CD1c-positive myeloid dendritic cell (primary cell): ENCODE results near the gene EDEM2.
A peak's percentile ranks its signal among the peaks of the same experiment; 100 is the strongest.
"Not testable (repeated sequence)": the region's sequence is repeated elsewhere in the genome, so short reads cannot be mapped to it uniquely, and the experiment has no call there.

Experiments used
- DNase-seq: peaks from one replicate; pipeline ENCODE4 v3.0.0-alpha.2; 2016; ENCODE audit errors: extremely low spot score

The EDEM2 gene

DNA sequence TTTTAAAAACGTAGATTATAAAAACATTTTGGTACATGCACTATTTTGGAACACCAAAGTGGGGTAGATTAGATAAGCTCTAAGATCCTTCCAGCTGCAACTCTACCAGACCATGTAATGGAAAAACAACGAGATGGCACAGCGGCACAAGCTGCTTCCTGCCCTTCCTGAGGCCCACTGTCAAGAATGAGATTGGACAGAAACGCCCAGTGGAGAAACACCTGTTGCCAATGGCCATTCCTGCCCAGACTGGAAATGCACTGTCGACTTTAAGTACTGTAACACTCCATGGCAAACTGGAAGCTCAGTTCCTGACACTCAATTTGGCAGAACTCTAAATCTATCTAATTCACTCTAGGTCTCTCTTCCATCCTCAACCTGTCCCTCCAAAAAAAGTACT lies 21.4 kb downstream of the EDEM2 start:
- DNase-seq = no peak

DNA sequence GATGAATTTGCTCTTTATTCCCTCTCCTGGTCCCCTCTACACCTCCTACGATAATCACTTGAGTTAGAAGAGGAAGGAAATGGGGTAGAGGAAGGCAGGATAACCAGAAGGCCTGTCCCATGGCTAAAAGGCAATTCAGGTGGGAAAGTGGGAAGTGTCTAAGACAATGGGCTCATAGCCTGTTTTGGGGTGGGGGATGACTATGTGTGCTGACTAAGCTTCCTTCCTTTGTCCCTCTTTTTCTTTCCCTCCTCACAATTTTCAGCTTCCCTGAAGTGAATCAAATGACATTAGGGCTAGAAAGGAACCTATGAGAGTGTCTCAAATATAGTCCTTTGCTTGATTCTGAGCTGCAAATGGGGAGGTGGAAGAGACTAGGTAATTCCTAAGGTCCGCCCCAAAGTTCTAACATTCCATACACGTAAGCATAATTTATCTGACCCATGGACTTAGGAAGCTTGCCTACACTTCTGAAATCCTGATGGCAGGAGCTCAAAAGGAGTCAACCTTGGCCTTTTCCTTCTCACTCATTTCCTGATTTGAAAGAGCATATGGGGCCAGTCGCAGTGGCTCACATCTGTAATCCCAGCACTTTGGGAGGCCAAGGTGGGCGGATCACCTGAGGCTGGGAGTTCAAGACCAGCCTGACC lies 24.3 kb downstream of the EDEM2 start:
- no peak for DNase-seq

DNA sequence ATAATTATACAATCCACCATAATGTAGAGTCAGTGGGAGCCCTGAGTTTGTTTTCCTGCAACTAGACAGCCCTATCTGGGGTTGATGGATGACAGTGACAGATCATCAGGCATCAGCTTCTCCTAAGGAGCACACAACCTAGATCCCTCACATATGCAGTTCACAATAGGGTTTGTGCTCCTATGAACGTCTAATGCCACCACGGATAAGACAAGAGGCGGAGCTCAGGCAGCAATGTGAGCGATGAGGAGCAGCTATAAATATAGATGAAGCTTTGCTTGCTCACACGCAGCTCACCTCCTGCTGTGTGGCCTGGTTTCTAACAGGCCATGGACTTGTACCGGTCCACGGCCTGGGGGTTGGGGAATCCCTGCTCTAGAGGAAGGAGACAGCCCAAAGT lies 25.9 kb downstream of the EDEM2 start:
- no peak for DNase-seq

DNA sequence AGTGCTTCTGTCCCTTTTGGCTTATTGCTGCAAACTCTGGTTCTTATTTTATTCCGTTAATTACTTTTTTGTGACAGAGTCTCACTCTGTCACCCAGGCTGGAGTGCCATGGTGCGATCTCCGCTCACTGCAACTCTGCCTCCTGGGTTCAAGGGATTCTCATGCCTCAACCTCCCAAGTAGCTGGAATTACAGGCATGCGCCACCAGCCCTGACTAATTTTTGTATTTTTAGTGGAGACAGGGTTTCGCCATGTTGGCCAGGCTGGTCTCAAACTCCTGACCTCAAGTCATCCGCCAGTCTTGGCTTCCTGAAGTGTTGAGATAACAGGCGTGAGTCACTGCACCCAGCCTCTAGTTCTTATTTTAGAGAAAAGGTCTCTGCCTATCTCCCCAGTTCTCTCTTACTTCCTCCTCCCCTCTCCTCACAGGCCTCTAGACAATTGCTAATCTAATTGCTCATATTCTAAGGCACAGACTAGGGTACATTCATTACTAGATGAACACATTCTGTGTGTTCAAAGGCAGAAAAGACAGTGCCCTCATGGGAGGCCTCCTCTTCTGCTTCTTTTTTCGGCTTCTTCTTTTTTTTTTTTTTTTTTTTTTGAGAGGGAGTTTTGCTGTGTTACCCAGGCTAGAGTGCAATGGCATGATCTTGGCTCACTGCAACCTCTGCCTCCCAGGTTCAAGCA lies 27.0 kb downstream of the EDEM2 start:
- DNase-seq = peak; percentile 58

DNA sequence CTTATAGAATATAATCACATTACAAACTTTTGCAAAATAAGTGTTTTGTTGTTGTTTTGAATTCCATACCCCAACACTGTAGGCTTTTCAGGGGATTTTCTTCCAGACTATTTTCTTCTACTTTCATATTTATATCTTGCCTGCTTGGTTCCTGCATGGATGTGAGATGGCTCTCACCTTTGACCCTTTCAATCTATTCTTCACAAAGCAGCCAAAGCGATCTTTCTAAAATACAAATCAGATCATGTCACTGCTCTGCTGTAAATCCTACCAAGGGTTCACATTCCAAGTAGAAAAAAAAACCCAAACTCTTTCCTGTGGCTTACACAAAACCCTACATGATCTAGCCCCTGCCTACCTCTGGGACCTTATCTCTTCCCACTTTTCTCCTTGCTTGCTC lies 29.5 kb downstream of the EDEM2 start:
- no peak for DNase-seq

DNA sequence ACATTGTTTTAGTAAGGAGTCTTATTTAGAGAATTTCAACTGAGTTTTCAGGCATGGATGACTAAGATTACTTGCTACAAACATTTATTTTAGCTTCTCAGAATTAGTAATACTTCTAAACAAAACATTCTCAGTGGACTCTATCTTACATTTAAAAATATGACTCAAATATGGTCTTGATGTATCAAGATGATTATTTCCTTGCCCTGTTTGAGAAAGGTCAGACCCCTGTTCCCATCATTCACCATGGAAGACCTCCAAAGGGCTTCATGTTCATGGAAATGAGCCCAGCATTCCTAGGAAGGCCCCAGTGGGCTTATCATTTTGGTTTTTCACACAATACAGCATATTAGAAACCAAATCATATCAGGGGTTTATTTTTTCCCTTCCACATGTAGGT lies 29.9 kb downstream of the EDEM2 start:
- DNase-seq = no peak

DNA sequence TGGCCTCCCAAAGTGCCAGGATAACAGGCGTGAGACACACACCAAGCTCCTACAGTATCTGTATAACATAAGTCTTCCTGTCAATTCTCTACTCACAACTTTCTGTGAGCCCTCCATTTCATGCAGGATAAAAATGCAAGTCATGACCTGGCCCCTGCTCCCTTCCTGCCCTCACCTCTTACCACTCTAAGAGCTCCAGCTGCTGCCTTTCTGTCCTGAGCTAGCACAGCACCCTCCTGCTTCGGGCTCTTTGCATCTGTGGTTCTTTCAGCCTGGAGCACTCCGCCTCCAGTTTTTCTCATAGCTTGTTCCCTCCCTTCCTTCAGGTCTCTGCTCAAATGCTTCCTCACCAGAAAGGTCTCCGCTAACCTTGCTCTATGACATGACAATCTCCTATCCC lies 30.9 kb downstream of the EDEM2 start:
- no peak for DNase-seq

DNA sequence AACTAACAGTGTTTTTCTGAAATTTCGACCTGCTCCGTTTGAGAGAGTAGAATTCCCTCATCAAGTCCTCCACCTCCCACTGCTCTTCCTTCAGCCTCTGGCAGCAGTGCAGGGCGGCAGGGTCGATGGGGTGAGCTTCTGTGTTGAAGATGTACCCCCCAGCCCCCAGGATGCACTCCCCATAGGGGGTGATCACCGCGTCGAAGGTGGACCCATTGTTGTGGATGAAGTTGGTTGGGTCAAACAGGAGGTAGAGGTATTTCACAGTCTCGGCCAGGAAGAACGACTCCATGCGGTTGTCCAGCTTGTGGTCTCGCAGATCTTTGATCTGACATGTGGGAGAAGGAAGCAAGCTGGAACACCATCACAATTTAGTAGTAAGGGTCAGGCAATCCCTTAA lies 31.5 kb downstream of the EDEM2 start:
- DNase-seq = no peak

DNA sequence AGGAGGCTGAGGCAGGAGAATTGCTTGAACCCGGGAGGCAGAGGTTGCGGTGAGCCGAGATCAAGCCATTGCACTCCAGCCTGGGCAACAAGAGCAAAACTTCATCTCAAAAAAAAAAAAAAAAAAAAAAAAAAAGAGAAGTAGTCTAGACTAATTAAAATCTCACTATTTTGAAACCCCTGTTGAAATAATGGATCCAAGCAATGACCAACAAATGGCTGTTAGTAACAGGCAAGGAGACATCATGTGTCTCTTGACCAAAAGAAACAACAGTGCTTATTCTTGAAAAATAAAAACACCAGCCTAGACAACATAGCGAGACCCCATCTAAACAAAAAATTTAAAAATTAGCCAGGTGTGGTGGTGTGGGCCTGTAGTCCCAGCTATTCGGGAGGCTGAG lies 34.9 kb downstream of the EDEM2 start:
- not testable (repeated sequence) for DNase-seq

DNA sequence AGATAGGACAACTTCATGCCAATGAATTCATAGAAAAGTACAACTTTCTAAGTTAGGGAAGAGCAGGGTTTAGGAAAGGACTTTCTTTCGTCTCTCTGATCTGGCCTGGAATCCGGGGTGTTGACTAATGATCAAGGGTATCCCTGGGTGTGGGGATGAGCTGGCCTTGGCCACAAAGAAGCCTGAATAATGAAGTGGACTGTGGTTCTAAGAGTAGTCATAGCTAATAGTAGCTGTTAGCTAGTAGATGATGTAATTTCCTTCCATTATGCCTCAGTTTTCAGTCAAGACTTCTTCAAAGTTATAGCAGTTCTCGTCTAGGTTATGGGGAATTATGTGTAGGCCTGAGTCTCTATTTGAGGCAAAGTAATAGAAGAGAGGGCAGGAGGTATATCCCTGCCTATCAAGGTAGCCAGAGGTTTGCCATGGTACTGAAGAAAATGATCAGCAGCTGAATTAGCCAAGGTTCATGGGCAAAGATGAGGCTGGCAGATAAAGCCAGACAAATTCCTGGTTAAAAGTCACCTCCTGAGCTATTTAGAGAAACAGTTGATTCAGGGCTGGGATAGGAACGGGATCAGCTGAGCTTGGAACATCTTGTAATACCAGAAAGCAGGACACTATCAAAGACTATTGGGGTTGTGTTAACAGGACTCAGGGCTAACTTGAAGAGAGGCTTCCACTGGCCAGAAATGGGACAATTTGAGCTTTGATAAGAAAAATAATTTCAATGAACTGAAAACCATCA lies 35.8 kb downstream of the EDEM2 start:
- DNase-seq = no peak

DNA sequence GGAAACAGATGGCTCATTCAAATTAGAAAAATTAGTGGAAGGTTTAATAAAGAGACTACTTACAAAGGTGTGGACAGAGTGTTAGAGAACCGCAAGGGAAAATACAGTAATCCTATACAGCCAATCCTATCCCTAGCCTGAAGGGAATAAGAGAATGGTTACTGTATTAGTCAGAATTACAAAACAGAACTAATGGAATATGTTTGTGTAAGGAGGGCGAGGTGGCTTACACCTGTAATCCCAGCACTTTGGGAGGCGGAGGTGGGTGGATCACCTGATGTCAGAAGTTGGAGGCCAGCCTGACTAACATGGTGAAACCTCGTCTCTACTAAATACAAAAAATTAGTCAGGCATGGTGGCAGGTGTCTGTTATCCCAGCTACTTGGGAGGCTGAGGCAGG lies 38.2 kb downstream of the EDEM2 start:
- no peak for DNase-seq

DNA sequence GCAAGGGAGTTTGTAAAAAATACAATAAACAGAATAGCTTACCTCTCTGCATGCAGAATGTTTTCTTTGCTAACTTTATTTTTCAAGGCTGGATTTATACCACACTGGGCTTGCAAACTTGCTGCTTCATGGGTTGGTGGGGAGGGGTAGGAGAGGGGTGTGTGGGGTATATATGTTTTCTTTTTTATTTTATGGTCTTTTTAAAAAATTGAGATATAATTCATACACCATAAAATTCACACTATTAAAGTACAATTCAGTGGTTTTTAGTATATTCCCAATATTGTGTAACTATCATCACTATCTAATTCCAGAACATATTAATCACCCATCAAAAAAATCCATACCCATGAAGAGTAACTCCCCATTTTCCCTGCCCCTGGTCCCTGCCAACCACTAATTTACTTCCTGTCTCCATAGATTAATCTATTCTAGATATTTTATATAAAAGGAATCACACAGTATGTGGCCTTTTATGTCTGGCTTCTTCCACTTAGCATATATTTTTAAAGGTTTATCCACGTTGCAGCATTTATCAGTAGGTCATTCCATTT lies 40.2 kb downstream of the EDEM2 start:
- DNase-seq = no peak

DNA sequence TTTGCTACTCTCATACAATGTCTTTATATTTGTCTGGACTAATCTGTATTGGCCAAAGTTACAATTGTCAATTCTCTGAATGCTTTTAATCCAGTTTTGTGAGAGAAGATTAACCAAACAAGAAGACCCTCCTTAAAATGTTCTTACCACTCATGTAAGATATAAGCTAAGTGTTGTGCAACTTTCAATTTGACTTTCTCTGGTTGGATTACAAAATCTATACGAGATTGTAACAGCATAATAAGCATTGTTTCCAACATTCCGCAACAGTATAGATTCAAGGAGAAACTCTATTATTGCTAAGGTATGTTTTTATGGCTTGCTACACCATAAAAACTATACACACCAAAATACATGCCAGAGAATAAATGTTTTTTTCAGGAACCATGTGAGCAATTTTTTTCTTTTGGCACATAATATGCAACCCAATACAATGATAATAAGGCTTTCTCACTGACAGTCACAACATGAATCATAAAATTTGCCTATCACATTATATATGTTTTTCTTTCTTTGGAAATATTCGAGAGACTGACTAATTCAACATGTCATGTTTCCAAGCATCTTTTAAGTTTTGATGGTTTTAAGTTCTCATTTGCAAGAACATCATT lies 42.3 kb downstream of the EDEM2 start:
- no peak for DNase-seq

DNA sequence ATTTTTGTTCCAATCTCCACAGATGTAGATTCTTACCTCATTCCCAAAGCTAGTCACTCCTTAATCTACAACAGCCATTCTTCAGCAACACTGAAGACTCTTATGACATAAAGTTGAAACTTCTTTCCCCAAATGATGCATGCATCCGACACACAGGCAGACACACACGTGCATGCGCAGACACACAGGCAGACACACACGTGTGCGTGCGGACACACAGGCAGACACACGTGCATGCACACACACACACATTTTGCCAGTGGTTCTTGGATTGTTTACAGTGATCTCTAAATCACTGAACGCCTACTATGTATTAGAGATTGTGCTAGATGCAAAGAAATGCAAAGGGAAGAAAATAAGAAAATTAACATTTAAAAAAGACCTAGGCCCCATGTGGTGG lies 45.5 kb downstream of the EDEM2 start:
- DNase-seq = no peak

DNA sequence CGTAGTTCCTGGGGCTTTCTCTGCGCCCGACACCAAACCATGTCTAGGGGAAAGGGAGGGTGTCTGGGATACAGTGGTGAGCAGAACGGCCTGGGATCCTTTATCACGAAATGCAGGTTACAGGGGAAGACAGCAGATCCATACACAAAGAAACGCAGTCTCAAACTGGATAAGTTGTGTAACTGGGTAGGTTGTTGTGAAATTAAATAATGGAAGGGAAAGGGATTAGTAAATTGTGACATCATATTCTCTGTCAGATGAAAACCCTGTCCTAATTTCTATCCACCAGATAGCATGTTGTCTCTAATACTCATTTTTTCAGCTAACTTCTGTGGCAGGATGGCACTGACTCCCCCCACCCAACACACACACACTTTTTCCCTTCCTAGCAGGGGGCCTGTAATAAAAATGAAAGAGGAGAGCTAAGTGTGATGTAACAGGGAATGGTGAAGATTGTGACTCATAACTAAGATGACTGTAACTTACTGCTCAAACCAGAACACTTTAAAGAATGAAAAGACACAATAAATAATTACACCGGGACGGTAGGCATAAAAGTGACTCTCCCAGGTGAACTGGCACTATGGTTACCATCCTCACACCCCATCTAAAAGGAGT lies 53.8 kb downstream of the EDEM2 start:
- DNase-seq = no peak

DNA sequence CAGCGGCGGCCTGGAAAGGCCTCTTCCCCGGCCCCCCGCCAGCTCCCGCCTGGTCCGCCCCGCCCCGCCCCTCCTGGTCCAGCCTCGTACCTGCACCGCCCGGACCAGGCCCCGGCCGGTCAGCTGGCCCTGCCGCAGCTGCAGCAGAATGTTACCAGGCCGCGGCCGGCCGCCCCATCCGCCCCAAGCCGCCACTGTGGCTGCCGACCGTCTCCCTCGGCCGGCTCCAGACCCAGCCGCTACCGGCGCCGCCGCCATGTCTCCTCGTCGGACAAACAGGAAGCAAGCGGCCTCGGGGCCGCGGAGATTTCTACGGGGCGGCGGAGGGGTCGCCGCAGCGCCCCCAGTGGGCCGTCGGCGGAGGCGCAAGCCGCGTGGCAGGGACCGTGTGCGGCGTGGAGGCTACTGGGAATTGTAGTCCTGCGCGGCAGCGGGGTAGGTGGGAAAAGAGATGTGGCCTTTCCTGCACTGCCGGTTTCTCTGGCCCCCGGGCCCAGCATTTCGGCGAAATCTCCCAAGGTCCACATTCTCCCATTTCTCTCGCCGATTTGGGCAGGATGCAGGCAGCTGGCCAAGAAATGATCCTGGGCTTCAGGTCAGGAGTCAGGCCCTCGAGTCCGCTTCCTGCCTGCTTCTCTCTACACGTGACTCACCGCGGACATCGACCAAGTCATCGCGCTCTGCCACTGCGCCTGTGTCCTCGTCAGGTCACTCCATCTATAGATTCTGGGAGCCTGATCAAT lies 54.4 kb downstream of the EDEM2 start, which contains the start of gene TRPC4AP:
Gene TRPC4AP, minus strand, starts transcription at position 284 of the 743 bp plus-strand sequence. Its CDS starts 26 bp downstream, at position 258.
- peak; percentile 97 for DNase-seq

DNA sequence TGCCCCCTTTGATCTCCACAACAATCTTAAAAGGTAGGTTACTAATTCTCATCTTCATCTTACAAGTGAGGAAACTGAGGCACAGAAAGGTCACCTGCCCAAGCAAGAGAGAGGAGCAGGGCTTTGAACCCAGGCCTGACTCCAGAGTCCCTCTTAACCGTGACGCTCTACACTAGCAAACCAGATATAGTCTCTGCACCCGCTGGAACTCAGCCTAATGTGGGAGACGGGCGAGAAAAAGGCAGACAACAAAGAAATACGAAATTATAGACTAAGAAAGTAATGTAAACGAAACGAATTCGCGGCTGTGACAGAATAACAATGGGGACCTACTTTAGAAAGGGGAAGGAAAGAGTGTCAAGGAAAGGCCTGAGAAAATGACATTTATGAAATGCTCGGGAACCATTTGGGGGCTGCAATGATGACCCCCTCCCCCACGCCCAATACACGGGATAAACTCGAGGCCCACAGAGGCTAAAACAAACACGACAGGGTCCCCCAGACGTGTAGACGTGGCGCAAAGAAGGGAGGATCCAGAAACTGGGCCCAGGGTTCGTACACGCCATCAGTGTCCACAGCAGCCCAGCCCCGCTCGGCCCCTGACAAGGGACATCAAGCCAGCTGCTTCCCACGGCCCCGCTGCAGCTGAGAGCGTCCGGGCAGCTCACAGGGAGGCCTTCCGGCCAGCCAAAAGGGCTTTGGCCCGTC lies 55.2 kb downstream of the EDEM2 start:
- DNase-seq = peak; percentile 16

DNA sequence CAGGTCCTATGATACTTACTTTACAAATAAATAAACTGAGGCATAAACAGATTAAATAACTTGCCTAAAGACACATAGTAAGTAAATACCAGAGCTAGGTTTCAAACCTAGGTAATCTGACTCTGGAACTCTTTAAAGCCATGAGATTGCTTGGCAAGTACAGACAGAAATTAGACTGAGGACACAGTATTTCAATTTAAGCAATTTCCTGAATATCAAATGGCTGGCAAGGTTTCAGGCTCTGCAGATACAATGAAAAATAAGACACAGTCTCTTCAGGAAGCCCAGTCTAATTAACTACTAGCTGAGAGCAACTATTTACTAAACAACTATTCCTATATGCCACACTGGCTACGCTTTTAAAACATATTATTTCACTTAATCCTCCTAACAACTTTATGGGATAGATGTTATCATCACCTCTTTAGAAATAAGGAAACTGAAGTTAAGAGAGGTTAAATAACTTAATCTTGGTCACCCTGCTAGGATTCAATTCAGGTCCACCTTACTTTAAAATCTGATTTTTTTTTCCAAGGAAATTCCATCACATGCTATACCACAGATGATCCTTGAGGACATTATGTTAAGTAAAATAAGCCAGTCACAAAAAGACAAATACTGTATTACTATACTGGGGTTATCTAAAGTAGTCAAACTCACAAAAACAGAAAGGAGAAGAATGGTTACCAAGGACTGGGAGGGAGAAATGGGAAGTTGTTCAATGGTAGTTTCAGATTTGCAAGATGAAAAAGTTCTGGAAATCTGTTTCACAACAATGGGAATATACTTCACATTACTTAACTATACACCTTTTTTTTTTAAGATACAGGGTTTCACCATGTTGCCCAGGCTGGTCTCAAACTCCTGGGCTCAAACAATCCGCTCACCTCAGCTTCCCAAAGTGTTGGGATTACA lies 58.6 kb downstream of the EDEM2 start:
- peak; percentile 53 for DNase-seq

DNA sequence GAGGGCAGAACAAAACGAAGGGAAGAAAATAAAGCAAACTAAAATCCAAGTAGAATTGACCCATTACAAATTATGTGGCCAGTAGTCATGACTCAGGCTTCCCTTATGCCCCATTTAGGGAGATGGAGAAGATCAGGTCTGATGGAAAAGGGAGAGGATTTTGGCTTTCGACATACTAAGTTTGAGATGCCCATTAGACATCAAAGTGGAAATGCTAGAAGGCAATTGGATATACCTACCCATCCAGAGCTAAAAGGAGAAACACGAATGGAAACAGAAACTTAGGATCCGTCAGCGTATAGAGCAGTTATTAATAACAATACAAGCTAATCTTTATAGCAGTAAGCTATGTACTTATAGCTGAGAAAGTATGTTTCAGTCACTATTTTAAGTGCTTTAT lies 59.3 kb downstream of the EDEM2 start:
- DNase-seq = no peak
